NT2/D1 (cell line): ENCODE results near the gene FFAR1.

Experiments used
- DNase-seq: peaks from one replicate; pipeline ENCODE4 v3.0.0-alpha.2; 2011; ENCODE audit warnings: low read depth, low spot score
- H3K27me3 ChIP-seq: 2 replicates; pipeline ENCODE4 v1.6.0; 2011; ENCODE audit warnings: mild to moderate bottlenecking; ENCODE audit not compliant: insufficient read length, insufficient read depth
- H3K36me3 ChIP-seq: 2 replicates; pipeline ENCODE4 v1.6.1; 2011; ENCODE audit warnings: mild to moderate bottlenecking, low read length, mixed read lengths; ENCODE audit not compliant: insufficient read depth, insufficient read length
- H3K4me1 ChIP-seq: 2 replicates; pipeline ENCODE4 v1.5.1; 2011; ENCODE audit not compliant: insufficient read depth, insufficient read length
- H3K4me3 ChIP-seq: 2 replicates; pipeline ENCODE4 v1.5.1; 2011; ENCODE audit warnings: low read depth; ENCODE audit not compliant: insufficient read length
- H3K9ac ChIP-seq: 2 replicates; pipeline ENCODE4 v1.6.0; 2011; ENCODE audit warnings: low read depth; ENCODE audit not compliant: insufficient read length
- H3K9me3 ChIP-seq: 2 replicates; pipeline ENCODE4 v1.5.1; 2011; ENCODE audit warnings: mild to moderate bottlenecking, low read length; ENCODE audit not compliant: insufficient read depth
- SUZ12 ChIP-seq: IDR thresholded peaks from 2 replicates; pipeline ENCODE4 v1.6.1; 2011; ENCODE audit not compliant: insufficient read length, insufficient read depth; ENCODE audit errors: extremely low read depth
- YY1 ChIP-seq: IDR thresholded peaks from 2 replicates; pipeline ENCODE4 v1.6.1; 2011; ENCODE audit not compliant: insufficient read length, insufficient read depth
- ZNF274 ChIP-seq: IDR thresholded peaks from 2 replicates; pipeline ENCODE4 v1.6.1; 2011; ENCODE audit warnings: mild to moderate bottlenecking, low read depth, low read length

Gene FFAR1

DNA sequence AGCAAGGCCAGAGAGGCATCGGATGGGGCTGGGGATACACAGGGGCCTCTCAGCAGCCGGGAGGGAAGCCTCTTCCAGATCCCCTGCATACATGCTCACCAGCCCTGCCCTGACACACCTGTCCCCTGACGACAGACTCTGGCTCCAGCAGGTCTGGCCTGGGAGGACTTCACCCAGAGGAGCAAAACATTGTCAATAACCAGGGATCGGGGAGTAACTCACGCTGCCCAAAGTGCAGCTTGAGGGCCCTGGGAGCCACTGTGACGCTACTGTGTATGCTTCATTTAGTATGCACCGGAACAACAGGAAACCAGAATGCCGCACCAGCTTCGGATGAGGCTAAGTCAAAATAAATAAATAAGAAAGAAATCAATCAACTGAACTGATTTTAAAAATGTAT lies 31.1 kb upstream of the FFAR1 start:
- TF ChIP-seq ZNF274 (no peak), YY1 (no peak), SUZ12 (no peak)
- Histone ChIP-seq H3K4me3 (no peak overlapping the region), H3K4me1 (peaks cover 9% of the 10 kb centered on the region), H3K9ac (no peak overlapping the region), H3K36me3 (no peaks in the 10 kb centered on the region), H3K9me3 (no peaks in the 10 kb centered on the region), H3K27me3 (no peaks in the 10 kb centered on the region)
- DNase-seq, result no peak

DNA sequence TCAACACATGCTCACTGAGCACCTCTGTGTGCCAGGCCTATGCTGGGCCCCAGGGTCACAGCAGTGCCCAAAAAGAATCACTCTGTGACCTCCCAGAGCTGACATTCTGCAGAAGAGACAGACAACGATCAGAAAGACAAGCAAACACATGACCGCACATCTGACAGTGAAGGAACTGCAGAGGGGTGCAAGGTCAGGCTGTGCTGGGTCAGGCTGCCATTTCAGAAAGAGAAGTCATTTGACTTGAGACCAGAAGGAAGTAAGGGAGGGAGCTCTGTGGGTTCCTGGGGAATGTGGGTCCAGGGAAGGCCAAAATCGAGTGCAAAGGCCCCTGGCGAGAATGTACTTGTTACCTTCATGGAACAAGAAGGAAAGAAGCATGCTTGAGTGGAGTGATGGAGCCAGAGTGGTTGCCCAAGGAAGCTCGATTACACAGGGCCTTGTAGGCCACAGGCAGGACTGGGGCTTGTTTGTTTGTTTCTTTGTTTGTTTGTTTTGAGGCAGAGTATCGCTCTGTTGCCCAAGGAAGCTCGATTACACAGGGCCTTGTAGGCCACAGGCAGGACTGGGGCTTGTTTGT lies 30.1 kb upstream of the FFAR1 start:
- no peak overlapping the region for H3K9ac ChIP-seq
- H3K4me3 ChIP-seq, result no peak overlapping the region
- peaks cover 5% of the 10 kb centered on the region for H3K4me1 ChIP-seq
- H3K9me3 ChIP-seq, result peaks cover 8% of the 10 kb centered on the region; the same call in 1 of the 2 replicates
- no peak for DNase-seq
- no peak for TF ChIP-seq ZNF274
- no peak for TF ChIP-seq SUZ12
- TF ChIP-seq YY1, result no peak
- H3K36me3 ChIP-seq, result no peaks in the 10 kb centered on the region
- no peaks in the 10 kb centered on the region for H3K27me3 ChIP-seq

DNA sequence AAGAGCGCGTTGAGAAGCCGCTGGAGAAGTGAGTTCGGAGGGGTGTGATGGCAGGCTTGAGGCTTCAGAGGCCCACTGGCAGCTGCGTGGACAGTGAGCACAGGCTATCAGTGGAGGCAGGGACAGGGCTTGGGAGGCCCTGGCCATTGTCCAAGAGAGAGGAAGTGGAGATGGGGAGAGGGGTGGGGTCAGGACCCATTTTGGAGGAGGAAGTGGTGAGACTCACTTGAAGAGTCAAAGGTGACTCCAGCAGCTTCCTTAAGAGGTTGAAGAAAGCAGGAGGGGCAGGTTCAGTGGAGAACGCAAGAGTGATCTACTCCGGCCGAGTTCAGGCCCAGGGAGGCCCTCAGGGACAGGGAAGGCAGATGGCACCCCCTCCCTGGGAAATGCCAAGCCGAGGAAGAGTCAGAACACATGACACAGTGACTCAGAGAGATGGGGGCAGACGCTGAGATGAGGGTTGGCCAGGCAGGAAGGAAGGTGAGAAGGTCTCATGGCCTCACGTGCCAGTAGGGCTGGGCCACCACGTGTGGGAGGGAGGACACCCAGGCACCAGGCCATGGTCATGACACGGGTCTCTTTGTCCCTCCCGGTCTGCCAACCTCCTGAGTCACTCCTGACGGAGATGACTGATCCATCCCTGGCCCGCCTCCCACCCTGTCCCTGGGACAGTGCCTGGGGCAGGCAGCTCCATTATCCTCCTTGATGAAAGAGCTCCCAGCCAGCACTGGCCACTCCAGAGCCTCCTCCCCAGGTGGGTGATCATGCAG lies 28.8 kb upstream of the FFAR1 start:
- Histone ChIP-seq H3K9me3 (peaks cover 8% of the 10 kb centered on the region; the same call in 1 of the 2 replicates), H3K4me3 (no peak overlapping the region), H3K4me1 (peaks cover 5% of the 10 kb centered on the region), H3K27me3 (no peaks in the 10 kb centered on the region), H3K9ac (no peak overlapping the region), H3K36me3 (no peaks in the 10 kb centered on the region)
- no peak for TF ChIP-seq SUZ12
- TF ChIP-seq ZNF274, result no peak
- no peak for TF ChIP-seq YY1
- no peak for DNase-seq

DNA sequence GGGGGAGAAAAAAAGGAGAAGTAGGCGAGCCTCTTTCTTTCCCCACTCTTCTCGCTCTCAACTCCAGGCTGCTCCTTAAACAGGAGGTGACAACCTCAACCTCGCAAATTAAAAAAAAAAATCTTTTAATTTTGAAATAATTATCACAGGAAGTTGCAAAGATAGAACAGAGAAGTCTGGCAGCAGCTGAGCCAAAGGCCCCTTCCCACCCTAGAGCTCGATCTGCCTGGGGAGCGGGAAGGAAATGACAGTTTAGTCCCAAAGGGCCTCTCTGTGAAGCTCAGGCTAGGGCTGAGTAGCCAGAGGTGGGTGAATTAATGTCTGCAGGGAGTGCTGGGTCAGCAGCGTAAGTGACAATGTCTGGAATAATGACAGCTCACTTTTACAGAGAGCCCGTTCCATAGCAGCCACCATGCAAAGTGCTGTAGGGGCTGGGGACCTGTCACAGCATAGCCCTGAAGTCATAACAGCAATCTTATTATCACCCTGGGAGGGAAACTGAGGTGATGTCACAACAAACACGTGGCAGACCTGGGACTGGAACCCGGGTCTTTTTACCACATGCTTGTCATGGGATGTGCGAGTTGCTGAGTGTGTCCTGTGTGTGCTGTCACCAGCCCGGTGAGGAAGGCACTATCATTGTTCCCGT lies 27.5 kb upstream of the FFAR1 start:
- no peak for DNase-seq
- no peak overlapping the region for H3K9ac ChIP-seq

DNA sequence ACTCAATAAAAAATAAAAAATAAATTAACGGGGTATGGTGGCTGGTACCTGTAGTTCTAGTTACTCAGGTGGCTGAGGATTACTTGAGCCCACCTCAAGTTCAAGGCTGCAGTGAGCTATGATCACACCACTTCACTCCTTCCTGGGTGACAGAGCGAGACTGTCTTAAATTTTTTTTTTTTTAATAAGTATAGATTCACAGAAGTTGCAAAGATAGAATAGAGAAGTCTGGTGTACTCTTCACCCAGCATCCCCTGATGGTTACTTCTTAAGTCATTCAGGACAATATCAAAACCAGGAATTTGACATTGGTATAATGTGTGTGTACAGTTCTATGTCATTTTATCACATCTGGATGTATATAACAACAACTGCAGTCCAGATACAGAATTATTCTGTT lies 26.4 kb upstream of the FFAR1 start:
- Histone ChIP-seq H3K9me3 (peaks cover 8% of the 10 kb centered on the region; the same call in 1 of the 2 replicates), H3K36me3 (no peaks in the 10 kb centered on the region), H3K27me3 (no peaks in the 10 kb centered on the region), H3K4me1 (peaks cover 5% of the 10 kb centered on the region), H3K9ac (no peak overlapping the region), H3K4me3 (no peak overlapping the region)
- TF ChIP-seq ZNF274 (no peak), SUZ12 (no peak), YY1 (no peak)
- no peak for DNase-seq

More for the DNA sequence above, 27.5 kb upstream of the FFAR1 start:
- no peaks in the 10 kb centered on the region for H3K27me3 ChIP-seq
- no peak for TF ChIP-seq SUZ12
- TF ChIP-seq ZNF274, result no peak
- no peak for TF ChIP-seq YY1
- no peak overlapping the region for H3K4me3 ChIP-seq
- no peaks in the 10 kb centered on the region for H3K36me3 ChIP-seq
- peaks cover 8% of the 10 kb centered on the region; the same call in 1 of the 2 replicates for H3K9me3 ChIP-seq
- peaks cover 5% of the 10 kb centered on the region for H3K4me1 ChIP-seq

DNA sequence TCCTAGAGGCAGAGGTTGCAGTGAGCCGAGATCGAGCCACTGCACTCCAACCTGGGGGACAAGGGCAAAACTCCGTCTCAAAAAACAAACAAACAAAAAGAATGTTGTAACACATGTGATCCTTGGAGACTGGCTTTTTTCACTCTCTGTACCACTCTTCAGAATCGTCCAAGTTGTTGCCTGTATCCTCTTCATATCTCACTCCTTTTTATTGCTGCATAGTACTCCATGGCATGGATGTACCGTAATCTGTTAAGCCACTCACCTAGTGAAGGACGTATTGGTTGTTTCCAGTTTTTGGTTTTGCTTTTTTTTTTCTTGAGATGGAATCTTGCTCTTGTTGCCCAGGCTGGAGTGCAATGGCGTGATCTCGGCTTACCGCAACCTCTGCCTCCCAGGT lies 25.7 kb upstream of the FFAR1 start:
- Histone ChIP-seq H3K27me3 (no peaks in the 10 kb centered on the region), H3K4me3 (no peak overlapping the region), H3K9me3 (peaks cover 8% of the 10 kb centered on the region; the same call in 1 of the 2 replicates), H3K9ac (no peak overlapping the region), H3K36me3 (no peaks in the 10 kb centered on the region), H3K4me1 (peaks cover 5% of the 10 kb centered on the region)
- TF ChIP-seq YY1, result no peak
- no peak for TF ChIP-seq SUZ12
- no peak for TF ChIP-seq ZNF274
- DNase-seq, result no peak

DNA sequence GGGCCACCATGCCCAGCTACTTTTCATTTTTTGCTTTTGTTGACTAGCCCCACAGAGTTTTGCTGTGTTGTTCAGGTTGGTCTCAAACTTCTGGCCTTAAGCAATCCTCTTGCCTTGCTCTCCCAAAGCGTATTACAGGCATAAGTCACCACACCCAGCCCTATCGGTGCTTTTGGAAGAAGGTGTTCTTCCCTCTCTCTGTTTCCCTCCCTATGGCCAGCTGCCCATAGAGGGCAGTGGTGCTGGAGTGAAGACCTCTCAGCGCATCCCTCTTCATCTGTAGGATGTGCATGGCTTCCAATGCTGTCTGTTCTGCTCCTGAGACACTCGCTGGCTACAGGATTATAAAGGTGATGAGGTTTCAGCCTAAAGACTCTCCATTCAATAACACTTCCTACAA lies 20.1 kb upstream of the FFAR1 start:
- no peaks in the 10 kb centered on the region for H3K9me3 ChIP-seq

More for the DNA sequence above, 20.1 kb upstream of the FFAR1 start:
- Histone ChIP-seq H3K4me1 (peaks cover 6% of the 10 kb centered on the region), H3K4me3 (no peak overlapping the region), H3K36me3 (no peaks in the 10 kb centered on the region), H3K9ac (no peak overlapping the region), H3K27me3 (no peaks in the 10 kb centered on the region)
- no peak for DNase-seq
- TF ChIP-seq SUZ12 (no peak), YY1 (no peak), ZNF274 (no peak)
